RKO (cell line): ENCODE results near the gene CUL3.
A peak's percentile ranks its signal among the peaks of the same experiment; 100 is the strongest.
"Not testable (repeated sequence)": the region's sequence is repeated elsewhere in the genome, so short reads cannot be mapped to it uniquely, and the experiment has no call there.

Experiments
- DNase-seq: peaks from one replicate; pipeline ENCODE4 v3.0.0-alpha.2; 2016; ENCODE audit warnings: low spot score

Gene CUL3

GRCh38 chr2:224543939-224544338 lies 41.2 kb downstream of the CUL3 start:
- no peak for DNase-seq

DNA sequence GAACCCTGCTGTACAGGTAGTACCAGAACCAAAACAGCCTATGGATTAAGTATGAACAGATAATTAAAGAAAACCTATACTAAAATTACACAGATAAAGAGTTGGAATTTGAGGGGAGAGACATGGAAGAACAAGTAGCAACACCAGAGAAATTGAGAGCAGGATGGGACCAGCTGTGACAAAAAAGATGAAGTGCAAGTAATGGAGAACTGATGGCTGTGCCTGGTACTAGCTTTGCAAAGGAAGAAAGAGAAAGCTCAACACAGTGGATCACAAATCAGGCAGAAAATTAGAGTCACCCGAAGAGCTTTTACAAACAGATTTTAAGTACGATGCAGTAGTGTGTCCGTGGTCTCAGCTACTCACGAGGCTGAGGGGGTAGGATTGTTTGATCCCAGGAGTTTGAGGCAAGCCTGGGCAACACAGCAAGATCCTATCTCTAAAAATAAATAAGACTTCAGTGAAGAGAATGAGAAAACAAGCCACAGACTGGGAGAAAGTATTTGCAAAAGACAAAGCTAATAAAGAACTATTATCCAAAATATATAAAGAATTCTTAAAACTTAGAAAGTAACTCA lies 46.5 kb downstream of the CUL3 start:
- DNase-seq = no peak

- no peak for DNase-seq
These were observed 52.2 kb downstream of the CUL3 start for GRCh38 chr2:224532931-224533330.

DNA sequence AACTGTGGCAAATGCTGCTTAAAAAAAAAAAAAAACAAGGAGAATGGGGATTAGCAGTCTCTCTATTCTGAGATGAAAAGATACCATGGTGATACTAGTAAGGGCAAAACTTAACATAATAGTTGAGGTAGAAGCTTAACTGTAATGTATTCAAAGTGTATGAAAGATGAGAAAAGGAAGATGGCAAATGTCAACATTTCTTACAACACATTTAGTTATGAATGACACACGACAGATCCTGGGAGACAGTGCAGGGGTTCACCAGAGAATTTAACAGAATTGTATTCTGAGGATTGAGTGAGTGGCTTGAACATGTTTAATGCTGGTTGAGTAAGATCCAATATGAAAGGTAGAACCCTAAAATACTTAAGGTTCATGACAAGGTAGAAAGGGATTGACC lies 52.7 kb downstream of the CUL3 start:
- no peak for DNase-seq

GRCh38 chr2:224528171-224528570 lies 57.0 kb downstream of the CUL3 start:
- no peak for DNase-seq

DNA sequence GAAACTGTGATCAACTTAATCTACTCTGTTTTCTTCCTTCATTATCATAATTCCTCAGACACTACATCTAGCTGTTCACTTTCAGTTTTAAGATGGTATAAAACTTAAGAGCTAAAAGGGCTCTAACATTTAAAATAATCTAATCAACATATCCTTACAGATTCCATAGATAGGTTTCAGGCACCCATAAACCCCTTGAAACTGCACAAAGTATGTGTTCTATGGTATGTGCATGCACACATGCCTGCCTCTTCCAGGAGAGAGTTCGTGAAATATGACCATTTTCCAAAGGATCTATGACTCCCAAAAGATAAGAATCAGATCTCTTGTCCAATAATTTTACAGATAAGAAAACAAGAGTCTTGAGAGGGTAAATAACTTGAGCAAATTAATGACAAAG lies 59.4 kb downstream of the CUL3 start:
- DNase-seq = no peak

DNA sequence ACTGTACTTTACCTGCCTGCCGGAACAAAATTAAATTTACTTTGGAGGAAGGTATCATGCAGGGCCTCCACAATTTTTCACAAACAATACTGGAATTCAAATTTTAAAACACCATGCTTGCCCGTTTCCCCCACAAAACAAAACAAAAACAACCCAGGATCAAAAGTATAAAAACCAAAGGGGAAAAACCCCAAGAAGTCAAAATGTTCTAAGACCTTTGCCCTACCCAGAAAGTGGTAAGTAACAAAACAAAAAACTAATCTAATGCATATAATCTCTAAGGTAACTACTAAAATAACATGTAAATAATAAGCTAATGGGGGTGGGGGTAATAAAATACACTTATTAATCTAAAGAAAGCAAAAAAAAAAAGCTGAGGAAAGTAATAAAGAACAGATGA lies 60.5 kb downstream of the CUL3 start:
- no peak for DNase-seq

- no peak for DNase-seq
These were observed 61.3 kb downstream of the CUL3 start for GRCh38 chr2:224523626-224524577.

DNA sequence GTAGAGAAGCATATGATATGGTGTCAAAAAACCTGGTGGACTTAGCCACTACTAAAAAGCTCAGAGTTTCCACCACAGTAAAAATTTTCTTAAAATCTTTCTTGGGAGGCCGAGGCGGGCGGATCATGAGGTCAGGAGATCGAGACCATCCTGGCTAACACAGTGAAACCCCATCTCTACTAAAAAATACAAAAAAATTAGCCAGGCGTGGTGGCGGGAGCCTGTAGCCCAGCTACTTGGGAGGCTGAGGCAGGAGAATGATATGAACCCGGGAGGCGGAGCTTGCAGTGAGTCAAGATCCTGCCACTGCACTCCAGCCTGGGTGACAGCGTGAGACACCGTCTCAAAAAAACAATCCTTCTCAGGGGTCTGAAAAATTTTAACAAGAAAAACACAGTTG lies 62.7 kb downstream of the CUL3 start:
- DNase-seq = not testable (repeated sequence)

GRCh38 chr2:224520064-224520463 lies 65.1 kb downstream of the CUL3 start:
- no peak for DNase-seq

- peak; percentile 20 for DNase-seq
These were observed 66.2 kb downstream of the CUL3 start for GRCh38 chr2:224518806-224519580.

- DNase-seq = no peak
These were observed 67.2 kb downstream of the CUL3 start for GRCh38 chr2:224517963-224518362.

GRCh38 chr2:224516393-224516792 lies 68.8 kb downstream of the CUL3 start:
- DNase-seq = not testable (repeated sequence)

DNA sequence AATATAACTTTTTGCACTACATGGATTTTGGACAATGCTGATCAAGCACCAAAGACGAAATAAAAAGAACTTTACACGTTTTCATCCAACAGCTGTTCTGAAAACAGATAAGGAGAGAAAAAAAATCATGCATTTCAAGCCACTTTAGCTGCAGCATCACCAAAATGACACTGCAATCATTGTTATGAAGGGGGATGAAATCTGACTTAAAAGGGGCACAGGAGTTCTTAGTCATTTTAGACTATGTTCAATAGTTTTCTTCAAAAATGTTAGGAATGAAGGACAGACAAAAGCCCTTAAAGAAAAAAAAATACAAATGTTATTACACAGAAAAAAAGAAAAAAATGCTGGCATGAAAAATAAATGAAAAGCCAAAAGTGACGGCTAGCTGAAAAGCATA lies 71.2 kb downstream of the CUL3 start:
- no peak for DNase-seq

DNA sequence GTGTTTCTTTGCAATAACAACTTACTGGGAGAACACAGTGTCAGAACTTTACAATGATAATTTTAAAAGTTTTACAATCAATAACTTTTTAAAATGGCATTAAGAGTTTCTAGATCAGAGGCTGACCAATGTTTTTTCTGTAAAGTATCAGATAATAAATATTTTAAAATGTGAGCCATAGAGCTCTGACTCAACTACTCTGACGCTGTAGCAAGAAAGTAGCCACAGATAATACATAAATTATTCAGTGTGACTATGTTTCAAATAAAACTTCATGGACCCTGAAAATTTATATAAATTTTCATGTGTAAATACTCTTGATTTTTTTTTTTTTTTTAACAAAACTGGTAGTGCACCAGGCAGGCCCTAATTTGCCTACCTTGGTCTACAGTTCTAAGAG lies 77.4 kb downstream of the CUL3 start:
- DNase-seq = no peak

GRCh38 chr2:224506494-224506893 lies 78.7 kb downstream of the CUL3 start:
- no peak for DNase-seq

- no peak for DNase-seq
These were observed 86.2 kb downstream of the CUL3 start for GRCh38 chr2:224498991-224499390.

- DNase-seq = no peak
These were observed 92.6 kb downstream of the CUL3 start for GRCh38 chr2:224492531-224492930.

- DNase-seq = not testable (repeated sequence)
These were observed 97.2 kb downstream of the CUL3 start for GRCh38 chr2:224487940-224488339.

- DNase-seq = not testable (repeated sequence)
These were observed 99.8 kb downstream of the CUL3 start for GRCh38 chr2:224485081-224486014.

DNA sequence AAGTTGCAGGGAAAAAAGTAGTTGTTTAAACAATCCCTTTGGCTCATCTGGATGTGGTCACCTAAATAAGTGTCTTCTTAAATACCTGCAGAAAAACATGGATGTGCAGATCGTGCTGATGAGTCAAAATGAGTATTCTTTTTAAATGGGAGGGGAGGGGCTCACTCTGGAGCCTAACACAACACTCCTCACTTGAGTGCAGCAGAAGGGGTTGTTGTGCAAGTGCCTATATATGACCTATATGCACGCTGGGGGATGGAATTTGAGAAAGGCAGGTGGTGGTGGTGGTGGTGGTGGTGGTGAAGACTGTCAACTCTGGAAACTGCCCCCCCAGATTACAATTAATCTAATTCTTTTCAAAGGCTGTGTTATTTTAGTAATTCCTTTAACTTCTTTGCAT lies 105.3 kb downstream of the CUL3 start:
- no peak for DNase-seq

DNA sequence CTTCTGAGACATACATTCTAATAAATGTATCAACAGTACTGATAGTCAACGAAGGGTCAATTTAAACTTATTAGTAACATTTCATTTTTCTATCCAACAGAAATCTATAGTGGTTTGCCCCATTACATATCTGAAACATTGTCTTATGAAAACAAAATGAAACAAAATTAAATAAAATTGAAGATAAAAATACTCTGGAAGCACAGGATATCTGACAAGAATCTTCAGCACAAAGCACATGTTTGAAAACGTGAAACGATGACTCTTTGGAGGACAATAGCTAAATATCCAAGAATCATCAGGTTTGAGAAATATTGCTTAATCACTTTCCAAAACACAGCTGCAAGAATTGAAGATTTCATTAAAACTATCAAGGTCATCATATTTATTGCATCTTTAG lies 112.3 kb downstream of the CUL3 start:
- DNase-seq = no peak
